Upper lobe of left lung (tissue), 4 donors: Measurements from ENCODE around the gene BANP.
"Not testable (repeated sequence)": the region's sequence is repeated elsewhere in the genome, so short reads cannot be mapped to it uniquely, and the experiment has no call there.

Experiments
- CTCF ChIP-seq, 6 experiments: fragments of 450-650 bp in 4 of 6; fragments of 200-600 bp in 2 of 6; sonication (generic) in 2 of 6; IDR thresholded peaks; one replicate each; pipeline ENCODE4 v1.5.1; 2016 to 2019; ENCODE audit warnings: antibody characterized with exemption in 6 of 6
- EP300 ChIP-seq, 4 donors: sonication (generic); formaldehyde crosslinking; IDR thresholded peaks; one replicate each; pipeline ENCODE4 v1.5.1; 2017; ENCODE audit warnings: antibody characterized with exemption in 4 of 4, control low read depth in 2 of 4
- POLR2A ChIP-seq, 4 donors: fragments of 450-650 bp; IDR thresholded peaks; one replicate each; pipeline ENCODE4 v1.5.1; 2016 to 2017; ENCODE audit warnings: antibody characterized with exemption in 4 of 4, mild to moderate bottlenecking in 2 of 4
- POLR2AphosphoS5 ChIP-seq, 2 donors: sonication (generic); formaldehyde crosslinking; IDR thresholded peaks; one replicate each; pipeline ENCODE4 v1.5.1; 2017; ENCODE audit warnings: antibody characterized with exemption in 2 of 2

GRCh38 chr16:87937231-87937542 lies 14.0 kb upstream of the BANP start:
- not testable (repeated sequence) for TF ChIP-seq CTCF, POLR2A, POLR2AphosphoS5, EP300 (IDR thresholded peaks at IDR 0.05)
